Tibial nerve (tissue), 4 donors: ENCODE measurements around the gene TBL1XR1. TPM values are rescaled to one million over a fixed set of nuclear protein-coding genes. Genes with fewer than 3 reads are reported as not detected.

Experiments
- DNase-seq, 2 donors: peaks; one replicate each; pipeline ENCODE4 v3.0.0-alpha.2; 2019; ENCODE audit warnings: low spot score in 2 of 2
- H3K27ac ChIP-seq, 4 donors: fragments of 200-600 bp; sonication (generic) in 3 of 4; one replicate each; pipeline ENCODE4 v1.5.1; 2017 to 2019; ENCODE audit warnings: mild to moderate bottlenecking in 1 of 4
- H3K27me3 ChIP-seq, 2 donors: fragments of 200-600 bp; sonication (generic) in 1 of 2; one replicate each; pipeline versions ENCODE4 v1.5.1 to v1.6.0; 2017 to 2019
- H3K36me3 ChIP-seq, 3 donors: fragments of 200-600 bp; sonication (generic); one replicate each; pipeline ENCODE4 v1.5.1; 2018 to 2019
- H3K4me1 ChIP-seq, 4 donors: fragments of 200-600 bp; sonication (generic) in 3 of 4; one replicate each; pipeline ENCODE4 v1.5.1; 2017 to 2019
- H3K4me3 ChIP-seq, 4 donors: fragments of 200-600 bp; sonication (generic) in 3 of 4; one replicate each; pipeline ENCODE4 v1.5.1; 2017 to 2019; ENCODE audit warnings: mild to moderate bottlenecking in 1 of 4, moderate library complexity in 1 of 4
- H3K9me3 ChIP-seq, 4 donors: fragments of 200-600 bp; sonication (generic) in 3 of 4; one replicate each; pipeline ENCODE4 v1.5.1; 2017 to 2019
- CTCF ChIP-seq, 5 experiments: fragments of 200-600 bp in 3 of 5; fragments of 450-650 bp in 2 of 5; sonication (generic) in 3 of 5; IDR thresholded peaks; one replicate each; pipeline ENCODE4 v1.5.1; 2016 to 2019; ENCODE audit warnings: antibody characterized with exemption in 5 of 5, mild to moderate bottlenecking in 3 of 5, moderate library complexity in 2 of 5
- EP300 ChIP-seq, 2 donors: sonication (generic); formaldehyde crosslinking; IDR thresholded peaks; one replicate each; pipeline ENCODE4 v1.6.1; 2017; ENCODE audit warnings: antibody characterized with exemption in 2 of 2, mild to moderate bottlenecking in 1 of 2
- POLR2A ChIP-seq, 2 donors: fragments of 450-650 bp; IDR thresholded peaks; one replicate each; pipeline ENCODE4 v1.6.1; 2017; ENCODE audit warnings: antibody characterized with exemption in 2 of 2, mild to moderate bottlenecking in 2 of 2, moderate library complexity in 2 of 2
- WGBS, 2 donors: methylation state at CpG; one replicate each; pipeline ENCODE4 v1.1.5; 2018; 5-methylcytosine and 5-hydroxymethylcytosine counted together
- total RNA-seq, 4 donors: library from RNA; depleted of rRNA; stranded (reverse); fragments of >200 nt; gene quantifications; one replicate each; pipeline ENCODE4 v1.1.0, GENCODE V29; 2016

The TBL1XR1 gene
- total RNA-seq, 4 donors from 2014 or later, result 57.1 to 66.3 (median 62.8) TPM

GRCh38 chr3:176992978-176993377, 204.3 kb downstream of the TBL1XR1 start:
- DNase-seq, result no peak
- 84 to 85% methylated on average over 3 of the region's 3 CpGs for WGBS, 2 donors
- Histone ChIP-seq H3K9me3 (peaks cover 0 to 14% (median 0%) of the 10 kb centered on the region in 4 donors), H3K4me3 (no peak overlapping the region), H3K27ac (no peak overlapping the region), H3K4me1 (no peaks in the 10 kb centered on the region), H3K36me3 (no peaks in the 10 kb centered on the region), H3K27me3 (no peaks in the 10 kb centered on the region)
- no peak for TF ChIP-seq POLR2A (IDR thresholded peaks at IDR 0.05)
- no peak for TF ChIP-seq EP300 (IDR thresholded peaks at IDR 0.05)
- no peak for TF ChIP-seq CTCF (IDR thresholded peaks at IDR 0.05)

GRCh38 chr3:176992565-176992964, 204.7 kb downstream of the TBL1XR1 start:
- no peaks in the 10 kb centered on the region for H3K4me1 ChIP-seq
- no peak for TF ChIP-seq CTCF (IDR thresholded peaks at IDR 0.05)
- TF ChIP-seq EP300 (IDR thresholded peaks at IDR 0.05), result no peak
- no peak for TF ChIP-seq POLR2A (IDR thresholded peaks at IDR 0.05)

DNA sequence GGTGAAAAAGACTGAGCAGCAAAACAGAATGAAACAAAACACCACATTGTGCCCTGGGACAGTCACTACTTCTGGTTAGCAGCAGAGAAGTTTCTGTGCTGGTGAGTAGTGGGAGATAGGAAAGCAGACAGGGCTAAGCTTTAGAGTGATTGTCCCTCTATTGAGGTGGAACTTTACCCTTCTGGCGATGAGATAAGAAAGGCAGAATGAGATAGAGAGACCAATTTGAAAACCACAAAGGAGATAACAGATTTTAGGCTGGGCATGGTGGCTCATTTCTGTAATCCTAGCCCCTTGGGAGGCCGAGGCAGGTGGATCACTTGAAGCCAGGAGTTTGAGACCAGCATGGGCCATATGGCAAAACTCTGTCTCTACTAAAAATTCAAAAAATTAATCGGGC, 208.5 kb downstream of the TBL1XR1 start:
- H3K27me3 ChIP-seq, result no peaks in the 10 kb centered on the region
- H3K36me3 ChIP-seq, result no peaks in the 10 kb centered on the region
- WGBS, 2 donors, result 88 to 93% methylated on average over 3 of the region's 3 CpGs
- no peak for DNase-seq
- peaks cover 0 to 14% (median 0%) of the 10 kb centered on the region in 4 donors for H3K9me3 ChIP-seq
- no peak overlapping the region for H3K27ac ChIP-seq
- TF ChIP-seq CTCF (IDR thresholded peaks at IDR 0.05) (no peak), EP300 (IDR thresholded peaks at IDR 0.05) (no peak), POLR2A (IDR thresholded peaks at IDR 0.05) (no peak)
- H3K4me3 ChIP-seq, result no peak overlapping the region
- no peaks in the 10 kb centered on the region for H3K4me1 ChIP-seq

More at GRCh38 chr3:176992565-176992964, 204.7 kb downstream of the TBL1XR1 start:
- WGBS, 2 donors, result 93 to 97% methylated on average over 11 of the region's 11 CpGs
- no peak for DNase-seq
- Histone ChIP-seq H3K4me3 (no peak overlapping the region), H3K27me3 (no peaks in the 10 kb centered on the region), H3K36me3 (no peaks in the 10 kb centered on the region), H3K9me3 (peaks cover 0 to 14% (median 0%) of the 10 kb centered on the region in 4 donors), H3K27ac (no peak overlapping the region)

DNA sequence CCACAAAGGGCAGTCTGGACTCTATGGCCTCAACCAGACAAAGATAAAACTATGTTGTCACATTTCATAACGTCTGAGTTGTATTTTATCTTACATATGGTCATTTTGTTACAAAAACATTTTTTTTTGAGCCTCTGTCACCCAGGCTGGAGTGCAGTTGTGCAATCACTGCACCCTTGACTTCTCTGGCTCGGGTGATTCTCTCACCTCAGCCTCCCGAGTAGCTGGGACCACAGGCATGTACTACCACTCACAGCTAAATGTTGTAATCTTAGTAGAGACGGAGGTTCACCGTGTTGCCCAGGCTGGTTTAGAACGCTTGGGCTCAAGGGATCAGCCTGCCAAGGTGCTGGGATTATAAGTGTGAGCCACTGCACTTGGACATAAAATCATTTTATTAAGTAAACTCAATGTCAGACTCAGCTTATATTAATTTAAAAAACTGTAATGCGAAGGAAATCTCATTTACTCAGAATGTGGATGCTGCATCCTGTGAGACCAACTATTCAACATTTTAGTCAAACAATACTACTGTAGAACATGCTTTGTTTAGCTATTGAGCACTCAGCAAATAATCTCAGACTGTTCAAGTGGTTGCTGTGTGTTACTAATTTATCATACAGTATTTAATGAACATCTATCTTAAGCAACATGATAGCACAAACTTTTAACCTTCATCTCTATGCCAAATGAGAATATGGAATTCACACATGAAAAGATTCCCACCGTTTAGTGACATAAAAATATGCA, 209.2 kb downstream of the TBL1XR1 start:
- DNase-seq, result no peak
- peaks cover 0 to 14% (median 0%) of the 10 kb centered on the region in 4 donors for H3K9me3 ChIP-seq
- H3K4me1 ChIP-seq, result no peaks in the 10 kb centered on the region
- H3K36me3 ChIP-seq, result no peaks in the 10 kb centered on the region
- TF ChIP-seq CTCF (IDR thresholded peaks at IDR 0.05) (no peak), POLR2A (IDR thresholded peaks at IDR 0.05) (no peak)
- no peaks in the 10 kb centered on the region for H3K27me3 ChIP-seq
- no peak overlapping the region for H3K27ac ChIP-seq
- H3K4me3 ChIP-seq, result no peak overlapping the region
- WGBS, 2 donors, result 70 to 73% methylated on average over 8 of the region's 8 CpGs

- Histone ChIP-seq H3K36me3 (no peaks in the 10 kb centered on the region), H3K4me3 (no peak overlapping the region), H3K27me3 (no peaks in the 10 kb centered on the region), H3K27ac (no peak overlapping the region), H3K4me1 (no peaks in the 10 kb centered on the region), H3K9me3 (no peaks in the 10 kb centered on the region)
- 83 to 85% methylated on average over 3 of the region's 3 CpGs for WGBS, 2 donors
- no peak for DNase-seq
- TF ChIP-seq EP300 (IDR thresholded peaks at IDR 0.05) (no peak), CTCF (IDR thresholded peaks at IDR 0.05) (no peak), POLR2A (IDR thresholded peaks at IDR 0.05) (no peak)
These were observed 218.8 kb downstream of the TBL1XR1 start for GRCh38 chr3:176978441-176978840.
